K562 (cell line): ENCODE results near the gene MYO3A.

Experiments
- FOXM1 ChIP-seq, 2 experiments: fragments of 450-650 bp in 1 of 2; sonication (generic) in 1 of 2; formaldehyde crosslinking in 1 of 2; IDR thresholded peaks; 2 replicates each; pipeline versions ENCODE4 v1.6.1 to v1.9.0; 2017 to 2022; ENCODE audit warnings: low read depth in 2 of 2, mild to moderate bottlenecking in 2 of 2, missing genetic modification reagents in 1 of 2, moderate library complexity in 1 of 2
- HDAC2 ChIP-seq: fragments of 450-650 bp; IDR thresholded peaks from 2 replicates; pipeline ENCODE4 v1.6.1; 2016; ENCODE audit warnings: mild to moderate bottlenecking
- HNRNPLL ChIP-seq: fragments of 200-400 bp; formaldehyde crosslinking; IDR thresholded peaks from 2 replicates; pipeline ENCODE4 v1.6.1; 2017; ENCODE audit warnings: low read length, low read depth, mild to moderate bottlenecking; ENCODE audit not compliant: poor library complexity, severe bottlenecking
- KDM2B ChIP-seq: fragments of 250-450 bp; sonication (Bioruptor Pico); IDR thresholded peaks from 2 replicates; pipeline ENCODE4 v1.8.0; 2021; ENCODE audit warnings: mild to moderate bottlenecking, moderate library complexity
- MECOM ChIP-seq: fragments of 250-450 bp; sonication (Bioruptor Pico); IDR thresholded peaks from 2 replicates; pipeline ENCODE4 v1.8.0; 2022; ENCODE audit warnings: inconsistent platforms
- TEAD4 ChIP-seq, 2 experiments: sonication (generic) in 1 of 2; formaldehyde crosslinking in 1 of 2; IDR thresholded peaks; 2 replicates each; pipeline versions ENCODE4 v1.6.1 to v1.8.0; 2012 to 2022; ENCODE audit warnings: borderline replicate concordance in 1 of 2, inconsistent platforms in 1 of 2, low read length in 1 of 2, mild to moderate bottlenecking in 1 of 2, missing genetic modification reagents in 1 of 2
- YBX1 ChIP-seq: fragments of 450-650 bp; IDR thresholded peaks from 2 replicates; pipeline ENCODE4 v1.7.1; 2016; ENCODE audit warnings: mild to moderate bottlenecking
- TF ChIP-seq, protein P1 (sequence below), 3 experiments: IDR thresholded peaks in 2 of 3; conservative IDR thresholded peaks in 1 of 3; 2 replicates each; pipeline ENCODE4 v1.5.1; 2011 to 2012; ENCODE audit warnings: low read length in 3 of 3, mild to moderate bottlenecking in 3 of 3, control low read depth in 2 of 3, improper control_type of control experiment in 1 of 3, inconsistent platforms in 1 of 3, low read depth in 1 of 3, mixed read lengths in 1 of 3, moderate library complexity in 1 of 3; ENCODE audit not compliant: insufficient read depth in 2 of 3

DNA sequence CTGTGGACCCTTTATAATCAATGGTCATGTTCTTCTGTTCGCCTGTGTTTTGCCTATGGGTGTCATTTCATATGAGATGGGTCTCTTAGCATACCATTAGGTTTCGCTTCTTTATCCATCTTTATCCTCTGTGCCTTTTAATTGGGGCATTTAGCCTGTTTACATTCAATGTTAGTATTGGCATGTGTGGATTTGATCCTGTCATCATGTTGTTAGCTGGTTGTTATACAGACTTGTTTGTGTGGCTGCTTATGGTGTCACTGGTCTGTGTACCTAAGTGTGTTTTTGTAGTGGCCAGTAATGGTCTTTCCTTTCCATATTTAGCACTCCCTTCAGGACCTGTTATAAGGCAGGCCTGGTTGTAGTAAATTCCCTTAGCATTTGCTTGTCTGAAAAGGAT is 90.3 kb downstream of the MYO3A start:
- TF ChIP-seq, protein P1, sequence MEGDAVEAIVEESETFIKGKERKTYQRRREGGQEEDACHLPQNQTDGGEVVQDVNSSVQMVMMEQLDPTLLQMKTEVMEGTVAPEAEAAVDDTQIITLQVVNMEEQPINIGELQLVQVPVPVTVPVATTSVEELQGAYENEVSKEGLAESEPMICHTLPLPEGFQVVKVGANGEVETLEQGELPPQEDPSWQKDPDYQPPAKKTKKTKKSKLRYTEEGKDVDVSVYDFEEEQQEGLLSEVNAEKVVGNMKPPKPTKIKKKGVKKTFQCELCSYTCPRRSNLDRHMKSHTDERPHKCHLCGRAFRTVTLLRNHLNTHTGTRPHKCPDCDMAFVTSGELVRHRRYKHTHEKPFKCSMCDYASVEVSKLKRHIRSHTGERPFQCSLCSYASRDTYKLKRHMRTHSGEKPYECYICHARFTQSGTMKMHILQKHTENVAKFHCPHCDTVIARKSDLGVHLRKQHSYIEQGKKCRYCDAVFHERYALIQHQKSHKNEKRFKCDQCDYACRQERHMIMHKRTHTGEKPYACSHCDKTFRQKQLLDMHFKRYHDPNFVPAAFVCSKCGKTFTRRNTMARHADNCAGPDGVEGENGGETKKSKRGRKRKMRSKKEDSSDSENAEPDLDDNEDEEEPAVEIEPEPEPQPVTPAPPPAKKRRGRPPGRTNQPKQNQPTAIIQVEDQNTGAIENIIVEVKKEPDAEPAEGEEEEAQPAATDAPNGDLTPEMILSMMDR (IDR thresholded peaks at IDR 0.05 in 2 of 3, conservative IDR thresholded peaks at IDR 0.05 in 1 of 3; ENCODE audit: insufficient read depth in 2 of 3, low read depth in 1 of 3, low read length in 3 of 3) = no peak
- TF ChIP-seq YBX1 = no peak
- TF ChIP-seq HDAC2 = no peak
- no peak for TF ChIP-seq TEAD4 (IDR thresholded peaks at IDR 0.05; ENCODE audit: low read length)
- TF ChIP-seq TEAD4 (CRISPR knock-in tag; IDR thresholded peaks at IDR 0.05; ENCODE audit: borderline replicate concordance) = no peak
- TF ChIP-seq FOXM1 (IDR thresholded peaks at IDR 0.05; ENCODE audit: low read depth) = no peak
- no peak for TF ChIP-seq FOXM1 (CRISPR knock-in tag; IDR thresholded peaks at IDR 0.05; ENCODE audit: low read depth)
- TF ChIP-seq KDM2B (CRISPR knock-in tag) = no peak
- no peak for TF ChIP-seq HNRNPLL
- no peak for TF ChIP-seq MECOM (CRISPR knock-in tag)
